Measurements from ENCODE around the gene AGPAT2.
A peak's percentile ranks its signal among the peaks of the same experiment; 100 is the strongest.
"Not testable (repeated sequence)": the region's sequence is repeated elsewhere in the genome, so short reads cannot be mapped to it uniquely, and the experiment has no call there.

The AGPAT2 gene

DNA sequence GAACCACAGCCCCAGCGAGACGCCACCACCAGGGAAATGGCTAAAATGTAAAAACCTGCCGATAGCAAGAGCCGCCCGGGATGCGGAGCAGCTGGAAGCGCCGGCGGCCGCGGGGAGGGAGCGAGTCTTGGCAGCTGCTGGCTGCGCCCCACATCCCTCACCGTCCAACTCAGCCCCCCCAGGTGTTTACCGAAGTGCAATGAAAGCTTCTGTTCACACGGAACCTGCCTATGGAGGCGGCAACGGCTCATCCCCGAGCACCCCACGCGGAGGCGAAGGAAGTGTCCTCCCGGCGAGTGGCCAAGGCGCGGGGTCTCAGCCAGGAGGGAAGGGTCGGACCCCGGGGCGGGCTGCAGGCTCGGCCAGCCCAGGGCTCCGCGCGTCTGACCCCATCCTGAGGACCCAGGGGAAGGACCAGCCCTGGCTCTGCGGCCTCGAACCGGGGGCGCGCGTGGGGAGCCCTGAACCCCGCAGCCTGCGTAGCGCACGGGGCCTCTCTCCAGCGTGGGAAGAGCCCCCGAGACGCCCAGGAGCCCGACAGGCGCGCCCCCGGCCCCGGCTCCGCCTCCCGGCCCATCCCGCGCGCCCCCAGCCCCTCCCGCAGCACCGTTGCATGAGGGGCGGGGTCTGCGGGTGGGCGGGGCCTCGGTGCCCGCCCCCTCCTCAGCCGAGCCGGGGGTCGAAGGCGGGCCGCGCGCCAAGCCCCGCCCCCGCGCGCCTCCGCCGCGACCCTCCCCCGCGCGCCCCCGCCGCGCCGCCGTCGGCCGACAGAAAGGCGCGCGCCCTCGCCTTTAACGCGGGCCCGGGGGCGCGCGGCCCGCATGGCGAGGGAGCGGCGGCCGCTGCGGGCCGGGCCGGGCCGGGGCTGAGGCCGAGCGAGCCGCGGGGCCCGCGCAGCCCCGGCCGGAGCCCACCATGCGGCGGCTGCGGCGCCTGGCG, 24.8 kb upstream of the AGPAT2 start, which contains the start of gene DIPK1B:
DIPK1B (plus strand) TSS at position 822 of the 939 bp plus-strand sequence; CDS start at position 916, 94 bp downstream.
- H3K4me2 ChIP-seq (ENCODE audit: low read length), result peak within 1 kb of the TSS; percentile 92
- no peak within 1 kb of the TSS for H3K23ac ChIP-seq (ENCODE audit: low read length)
- peak within 1 kb of the TSS; percentile 94 for H4K8ac ChIP-seq (ENCODE audit: low read depth, low read length)
- peak within 1 kb of the TSS; percentile 90 for H4K91ac ChIP-seq (ENCODE audit: low read depth, low read length)
- H3K27me3 ChIP-seq (ENCODE audit: insufficient read depth, low read length), result peaks cover 2% of the 10 kb centered on the region
- peak within 1 kb of the TSS; percentile 40 for H4K12ac ChIP-seq (ENCODE audit: low read depth, low read length)
- H3K9ac ChIP-seq (ENCODE audit: low read length), result peak within 1 kb of the TSS; percentile 80
- H3K4me1 ChIP-seq (ENCODE audit: control insufficient read depth in 1 of 2, insufficient read depth in 2 of 2, low read length in 2 of 2), result peaks cover 22 to 27% of the 10 kb centered on the region in 2 experiments
- H2BK12ac ChIP-seq (ENCODE audit: low read length), result peak within 1 kb of the TSS; percentile 68
- peak within 1 kb of the TSS; percentile 81 for H3K4me3 ChIP-seq (ENCODE audit: low read depth, low read length)
- peak within 1 kb of the TSS; percentile 62 for H2AFZ ChIP-seq (ENCODE audit: insufficient read depth, low read length, poor library complexity)
- H3K18ac ChIP-seq (ENCODE audit: low read length), result peak within 1 kb of the TSS; percentile 89
- peak within 1 kb of the TSS; percentile 92 for H2AK5ac ChIP-seq (ENCODE audit: low read length)
- peak within 1 kb of the TSS; percentile 95 for H3K14ac ChIP-seq (ENCODE audit: low read length)
- H3K79me1 ChIP-seq (ENCODE audit: low read length), result peaks cover 22% of the 10 kb centered on the region
- no peaks in the 10 kb centered on the region for H3K36me3 ChIP-seq (ENCODE audit: control insufficient read depth in 1 of 2, insufficient read depth in 2 of 2, low read length in 2 of 2)
- peak within 1 kb of the TSS; percentile 35 for H3K4ac ChIP-seq (ENCODE audit: low read depth, low read length)
- peak within 1 kb of the TSS; percentile 52 for H2BK120ac ChIP-seq (ENCODE audit: insufficient read depth, low read length, poor library complexity)
- H2BK5ac ChIP-seq (ENCODE audit: low read depth, low read length, poor library complexity), result peak within 1 kb of the TSS; percentile 43
- H3K9me3 ChIP-seq (ENCODE audit: insufficient read depth, low read depth, low read length), result no peaks in the 10 kb centered on the region
- WGBS (ENCODE audit: extremely low coverage, insufficient coverage, insufficient read length), result no CpG with 5 or more reads among the region's 119 CpGs
- H3K79me2 ChIP-seq (ENCODE audit: control insufficient read depth, insufficient read depth, low read length, poor library complexity), result peaks cover 9% of the 10 kb centered on the region
- peak in 1 of 2 donors; percentile 31 for DNase-seq
- peak within 1 kb of the TSS; percentile 13 for H3K27ac ChIP-seq (ENCODE audit: low read depth, low read length)

DNA sequence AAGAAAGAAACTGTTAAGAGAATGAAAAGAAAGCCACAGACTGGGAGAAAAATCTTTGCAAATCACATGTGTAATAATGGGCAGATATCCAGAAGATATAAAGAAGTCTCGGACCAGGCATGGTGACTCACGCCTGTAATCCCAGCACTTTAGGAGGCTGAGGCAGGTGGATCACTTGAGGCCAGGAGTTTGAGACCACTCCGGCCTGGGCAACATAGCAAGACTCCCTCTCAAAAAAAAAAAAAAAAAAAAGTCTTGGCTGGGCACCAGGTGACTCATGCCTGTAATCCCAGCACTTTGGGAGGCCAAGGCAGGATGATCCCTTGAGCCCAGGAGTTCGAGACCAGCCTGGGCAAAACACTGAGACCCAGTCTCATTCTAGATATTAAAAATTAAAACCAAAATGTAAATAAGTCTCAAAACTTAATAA, 24.0 kb upstream of the AGPAT2 start:
- H3K14ac ChIP-seq (ENCODE audit: low read length); H3K9me3 ChIP-seq (ENCODE audit: insufficient read depth, low read depth, low read length); H3K36me3 ChIP-seq (ENCODE audit: control insufficient read depth in 1 of 2, insufficient read depth in 2 of 2, low read length in 2 of 2); H4K12ac ChIP-seq (ENCODE audit: low read depth, low read length); H3K4me3 ChIP-seq (ENCODE audit: low read depth, low read length); H3K23ac ChIP-seq (ENCODE audit: low read length); H3K9ac ChIP-seq (ENCODE audit: low read length); H3K18ac ChIP-seq (ENCODE audit: low read length); H4K8ac ChIP-seq (ENCODE audit: low read depth, low read length); H2BK120ac ChIP-seq (ENCODE audit: insufficient read depth, low read length, poor library complexity); H3K79me2 ChIP-seq (ENCODE audit: control insufficient read depth, insufficient read depth, low read length, poor library complexity); H2BK5ac ChIP-seq (ENCODE audit: low read depth, low read length, poor library complexity); H3K4ac ChIP-seq (ENCODE audit: low read depth, low read length); H2AFZ ChIP-seq (ENCODE audit: insufficient read depth, low read length, poor library complexity); H3K4me2 ChIP-seq (ENCODE audit: low read length); H2BK12ac ChIP-seq (ENCODE audit: low read length); H4K91ac ChIP-seq (ENCODE audit: low read depth, low read length); DNase-seq; H3K27me3 ChIP-seq (ENCODE audit: insufficient read depth, low read length); H3K27ac ChIP-seq (ENCODE audit: low read depth, low read length); H2AK5ac ChIP-seq (ENCODE audit: low read length): not testable (repeated sequence)
- H3K4me1 ChIP-seq (ENCODE audit: control insufficient read depth in 1 of 2, insufficient read depth in 2 of 2, low read length in 2 of 2), result peaks cover 22 to 27% of the 10 kb centered on the region in 2 experiments
- H3K79me1 ChIP-seq (ENCODE audit: low read length), result peaks cover 22% of the 10 kb centered on the region
- no CpG with 5 or more reads among the region's 4 CpGs for whole genome bisulfite sequencing (ENCODE audit: extremely low coverage, insufficient coverage, insufficient read length)

DNA sequence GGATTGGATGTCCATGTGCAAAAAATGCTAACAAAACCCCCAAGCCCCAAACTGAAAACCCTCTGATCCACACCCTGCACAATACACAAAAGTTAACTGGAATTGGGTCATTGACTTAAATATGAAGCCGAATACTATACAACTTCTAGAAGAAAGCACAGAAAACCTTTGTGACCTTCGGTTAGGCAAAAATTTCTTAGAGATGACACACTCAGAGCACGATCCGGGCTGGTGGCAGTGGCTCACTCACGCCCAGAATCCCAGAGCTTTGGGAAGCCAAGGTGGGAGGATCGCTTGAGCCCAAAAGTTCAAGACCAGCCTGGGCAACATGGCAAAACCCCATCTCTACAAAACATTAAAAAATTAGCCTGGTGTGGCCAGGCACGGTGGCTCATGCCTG, 23.3 kb upstream of the AGPAT2 start:
- peak in 1 of 2 donors; percentile 70 for DNase-seq
- Histone ChIP-seq H3K4me1 (ENCODE audit: control insufficient read depth in 1 of 2, insufficient read depth in 2 of 2, low read length in 2 of 2) (peaks cover 22 to 27% of the 10 kb centered on the region in 2 experiments), H4K12ac (ENCODE audit: low read depth, low read length) (no peak overlapping the region), H3K23ac (ENCODE audit: low read length) (no peak overlapping the region), H4K8ac (ENCODE audit: low read depth, low read length) (no peak overlapping the region), H2BK12ac (ENCODE audit: low read length) (no peak overlapping the region), H3K9ac (ENCODE audit: low read length) (no peak overlapping the region), H3K27ac (ENCODE audit: low read depth, low read length) (no peak overlapping the region), H3K79me2 (ENCODE audit: control insufficient read depth, insufficient read depth, low read length, poor library complexity) (peaks cover 9% of the 10 kb centered on the region), H3K79me1 (ENCODE audit: low read length) (peaks cover 22% of the 10 kb centered on the region), H3K36me3 (ENCODE audit: control insufficient read depth in 1 of 2, insufficient read depth in 2 of 2, low read length in 2 of 2) (no peaks in the 10 kb centered on the region), H3K14ac (ENCODE audit: low read length) (no peak overlapping the region), H2BK120ac (ENCODE audit: insufficient read depth, low read length, poor library complexity) (no peak overlapping the region), H2AK5ac (ENCODE audit: low read length) (no peak overlapping the region), H3K18ac (ENCODE audit: low read length) (no peak overlapping the region), H3K27me3 (ENCODE audit: insufficient read depth, low read length) (peaks cover 2% of the 10 kb centered on the region), H2AFZ (ENCODE audit: insufficient read depth, low read length, poor library complexity) (no peak overlapping the region), H3K4me3 (ENCODE audit: low read depth, low read length) (no peak overlapping the region), H4K91ac (ENCODE audit: low read depth, low read length) (no peak overlapping the region), H3K4me2 (ENCODE audit: low read length) (no peak overlapping the region), H3K9me3 (ENCODE audit: insufficient read depth, low read depth, low read length) (no peaks in the 10 kb centered on the region), H2BK5ac (ENCODE audit: low read depth, low read length, poor library complexity) (no peak overlapping the region), H3K4ac (ENCODE audit: low read depth, low read length) (no peak overlapping the region)
- no CpG with 5 or more reads among the region's 7 CpGs for WGBS (ENCODE audit: extremely low coverage, insufficient coverage, insufficient read length)

DNA sequence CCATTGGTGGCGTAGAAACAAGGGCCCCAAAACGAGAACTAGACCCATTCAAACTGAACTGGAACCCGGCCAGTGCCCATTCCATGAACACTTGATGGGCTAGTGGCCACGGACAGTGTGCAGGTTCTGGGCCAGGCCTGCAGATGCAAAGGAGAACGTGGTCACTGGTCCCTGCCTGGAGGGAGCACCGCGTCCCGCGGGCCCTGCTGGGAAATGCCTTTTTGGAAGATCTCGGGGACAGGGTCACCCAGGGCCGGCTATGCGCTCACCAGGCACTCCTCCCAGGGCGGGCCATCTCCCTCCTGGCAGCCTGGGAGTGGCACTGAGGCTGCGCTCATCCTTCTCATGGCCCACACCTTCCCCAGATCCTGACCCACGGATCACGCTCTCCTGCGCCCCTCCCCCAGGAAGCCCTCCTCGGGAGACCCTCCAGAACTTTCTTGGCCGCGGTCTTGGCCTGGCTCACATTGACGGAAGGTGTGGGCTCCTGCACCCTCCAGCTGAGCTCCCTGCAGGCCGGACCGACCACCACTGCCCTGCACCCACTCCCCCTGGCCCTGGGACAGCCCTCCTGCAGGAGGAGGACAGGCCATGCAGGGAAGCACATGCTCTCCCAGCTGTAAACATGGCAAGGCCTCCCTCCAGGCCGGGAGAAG, 22.3 kb upstream of the AGPAT2 start:
- H4K8ac ChIP-seq (ENCODE audit: low read depth, low read length), result no peak overlapping the region
- H3K79me2 ChIP-seq (ENCODE audit: control insufficient read depth, insufficient read depth, low read length, poor library complexity), result peaks cover 9% of the 10 kb centered on the region
- H3K9me3 ChIP-seq (ENCODE audit: insufficient read depth, low read depth, low read length), result no peaks in the 10 kb centered on the region
- no peak overlapping the region for H3K4me2 ChIP-seq (ENCODE audit: low read length)
- no peak for DNase-seq
- no peak overlapping the region for H3K4me3 ChIP-seq (ENCODE audit: low read depth, low read length)
- no peak overlapping the region for H2BK12ac ChIP-seq (ENCODE audit: low read length)
- no peak overlapping the region for H3K23ac ChIP-seq (ENCODE audit: low read length)
- H3K9ac ChIP-seq (ENCODE audit: low read length), result no peak overlapping the region
- no peak overlapping the region for H4K91ac ChIP-seq (ENCODE audit: low read depth, low read length)
- no peak overlapping the region for H2BK5ac ChIP-seq (ENCODE audit: low read depth, low read length, poor library complexity)
- no peak overlapping the region for H3K18ac ChIP-seq (ENCODE audit: low read length)
- no peak overlapping the region for H3K14ac ChIP-seq (ENCODE audit: low read length)
- H3K36me3 ChIP-seq (ENCODE audit: control insufficient read depth in 1 of 2, insufficient read depth in 2 of 2, low read length in 2 of 2), result no peaks in the 10 kb centered on the region
- peaks cover 17% of the 10 kb centered on the region for H3K79me1 ChIP-seq (ENCODE audit: low read length)
- H3K27me3 ChIP-seq (ENCODE audit: insufficient read depth, low read length), result peaks cover 2% of the 10 kb centered on the region
- H2BK120ac ChIP-seq (ENCODE audit: insufficient read depth, low read length, poor library complexity), result no peak overlapping the region
- no peak overlapping the region for H4K12ac ChIP-seq (ENCODE audit: low read depth, low read length)
- H3K4ac ChIP-seq (ENCODE audit: low read depth, low read length), result no peak overlapping the region
- H2AK5ac ChIP-seq (ENCODE audit: low read length), result no peak overlapping the region
- WGBS (ENCODE audit: extremely low coverage, insufficient coverage, insufficient read length), result no CpG with 5 or more reads among the region's 24 CpGs
- H3K27ac ChIP-seq (ENCODE audit: low read depth, low read length), result no peak overlapping the region
- H2AFZ ChIP-seq (ENCODE audit: insufficient read depth, low read length, poor library complexity), result no peak overlapping the region
- H3K4me1 ChIP-seq (ENCODE audit: control insufficient read depth in 1 of 2, insufficient read depth in 2 of 2, low read length in 2 of 2), result peaks cover 16 to 21% of the 10 kb centered on the region in 2 experiments
